Fibroblast of skin of right quadriceps (primary cell): ENCODE measurements around the gene GAL3ST2.

Experiments
- DNase-seq: peaks from one replicate; pipeline ENCODE4 v3.0.0-alpha.2; 2013

The GAL3ST2 gene

GRCh38 chr2:241848761-241849615 lies 72.4 kb downstream of the GAL3ST2 start:
- DNase-seq = no peak

- no peak for DNase-seq
These were observed 73.3 kb downstream of the GAL3ST2 start for GRCh38 chr2:241849616-241850543.

- no peak for DNase-seq
These were observed 74.1 kb downstream of the GAL3ST2 start for GRCh38 chr2:241850544-241851324.

GRCh38 chr2:241851325-241852115 lies 74.9 kb downstream of the GAL3ST2 start:
- no peak for DNase-seq

- no peak for DNase-seq
These were observed 75.7 kb downstream of the GAL3ST2 start for GRCh38 chr2:241852116-241852980.

GRCh38 chr2:241852981-241853631 lies 76.5 kb downstream of the GAL3ST2 start:
- no peak for DNase-seq
